Muscle of leg (tissue), 11 donors: Measurements from ENCODE around the gene ATRIP. TPM values are rescaled to one million over a fixed set of nuclear protein-coding genes. Genes with fewer than 3 reads are reported as not detected.
A peak's percentile ranks its signal among the peaks of the same experiment; 100 is the strongest.

Experiments
- DNase-seq: peaks from one replicate; pipeline ENCODE4 v3.0.0; 2013
- H3K27ac ChIP-seq: one replicate; pipeline ENCODE4 v1.5.1; 2013; ENCODE audit warnings: mild to moderate bottlenecking, low read length, control low read depth
- H3K27me3 ChIP-seq: one replicate; pipeline ENCODE4 v1.6.1; 2013; ENCODE audit warnings: low read length; ENCODE audit not compliant: control insufficient read depth, insufficient read depth
- H3K36me3 ChIP-seq: one replicate; pipeline ENCODE4 v1.6.1; 2013; ENCODE audit warnings: low read length; ENCODE audit not compliant: control insufficient read depth, insufficient read depth
- H3K4me1 ChIP-seq: one replicate; pipeline ENCODE4 v1.6.1; 2013; ENCODE audit warnings: low read length; ENCODE audit not compliant: control insufficient read depth, insufficient read depth
- H3K4me3 ChIP-seq: one replicate; pipeline ENCODE4 v1.5.1; 2013; ENCODE audit warnings: low read length, control low read depth
- H3K9me3 ChIP-seq: replicated peaks from 2 replicates; pipeline ENCODE4 v1.6.1; 2013; ENCODE audit warnings: low read depth, low read length; ENCODE audit not compliant: control insufficient read depth
- WGBS: methylation state at CpG from one replicate; pipeline ENCODE4 v1.1.5; 2013; ENCODE audit warnings: missing lambda C conversion rate; ENCODE audit not compliant: insufficient coverage; 5-methylcytosine and 5-hydroxymethylcytosine counted together
- polyA plus RNA-seq, 8 donors: library from polyadenylated mRNA; unstranded; fragments of 120-200 nt; gene quantifications; one replicate each; pipeline versions ENCODE4 v1.2.1 to v1.2.3, GENCODE V29; 2013; ENCODE audit warnings: inconsistent platforms in 1 of 8, low replicate concordance in 1 of 8; ENCODE audit not compliant: insufficient read length in 8 of 8, insufficient read depth in 1 of 8
- total RNA-seq: library from RNA; stranded (reverse); fragments of 120-200 nt; gene quantifications from one replicate; pipeline ENCODE4 v1.2.4, GENCODE V29; 2013

The ATRIP gene
- total and polyA plus RNA-seq, 9 donors: 6.5 to 9.6 (median 7.8) TPM

- DNase-seq: no peak
- no peak overlapping the region for H3K4me3 ChIP-seq
- peaks cover 7% of the 10 kb centered on the region for H3K36me3 ChIP-seq
- no peak overlapping the region for H3K27ac ChIP-seq
- H3K4me1 ChIP-seq: peaks cover 65% of the 10 kb centered on the region
- WGBS: 85% methylated on average over 26 of the region's 27 CpGs
- no peaks in the 10 kb centered on the region for H3K27me3 ChIP-seq
- H3K9me3 ChIP-seq: no peaks in the 10 kb centered on the region
Measured at GRCh38 chr3:48423883-48424695, 22.4 kb upstream of the ATRIP start.

GRCh38 chr3:48425281-48425812 is 21.2 kb upstream of the ATRIP start:
- no peaks in the 10 kb centered on the region for H3K27me3 ChIP-seq
- H3K27ac ChIP-seq: no peak overlapping the region
- H3K36me3 ChIP-seq: peaks cover 4% of the 10 kb centered on the region
- no peak overlapping the region for H3K4me3 ChIP-seq
- no peaks in the 10 kb centered on the region for H3K9me3 ChIP-seq
- no peak for DNase-seq
- H3K4me1 ChIP-seq: peaks cover 73% of the 10 kb centered on the region
- 51% methylated on average over 7 of the region's 13 CpGs for WGBS

- Histone ChIP-seq H3K36me3 (peaks cover 7% of the 10 kb centered on the region), H3K27ac (peak overlapping the region; percentile 55), H3K27me3 (no peaks in the 10 kb centered on the region), H3K4me1 (peaks cover 73% of the 10 kb centered on the region), H3K4me3 (no peak overlapping the region), H3K9me3 (no peaks in the 10 kb centered on the region)
- 63% methylated on average over 10 of the region's 11 CpGs for WGBS
- peak; percentile 32 for DNase-seq
Measured at GRCh38 chr3:48426401-48426909, 20.1 kb upstream of the ATRIP start.

- Histone ChIP-seq H3K27ac (peak overlapping the region; percentile 55), H3K36me3 (peaks cover 13% of the 10 kb centered on the region), H3K4me1 (peaks cover 72% of the 10 kb centered on the region), H3K4me3 (no peak overlapping the region), H3K27me3 (no peaks in the 10 kb centered on the region), H3K9me3 (no peaks in the 10 kb centered on the region)
- no peak for DNase-seq
- WGBS: 67% methylated on average over 3 of the region's 8 CpGs
Measured at GRCh38 chr3:48426944-48427629, 19.4 kb upstream of the ATRIP start.

- no peak for DNase-seq
Measured at GRCh38 chr3:48427630-48427962, 18.9 kb upstream of the ATRIP start.

GRCh38 chr3:48428088-48428571 is 18.4 kb upstream of the ATRIP start:
- no peaks in the 10 kb centered on the region for H3K27me3 ChIP-seq
- peaks cover 62% of the 10 kb centered on the region for H3K4me1 ChIP-seq
- peaks cover 23% of the 10 kb centered on the region for H3K36me3 ChIP-seq
- H3K4me3 ChIP-seq: peak overlapping the region; percentile 62
- H3K27ac ChIP-seq: peak overlapping the region; percentile 2
- no peaks in the 10 kb centered on the region for H3K9me3 ChIP-seq
- no peak for DNase-seq
- WGBS: 40% methylated on average over 6 of the region's 7 CpGs

More at GRCh38 chr3:48427630-48427962, 18.9 kb upstream of the ATRIP start:
- H3K9me3 ChIP-seq: no peaks in the 10 kb centered on the region
- H3K36me3 ChIP-seq: peaks cover 18% of the 10 kb centered on the region
- WGBS: 79% methylated on average over 6 of the region's 9 CpGs
- no peak overlapping the region for H3K27ac ChIP-seq
- no peak overlapping the region for H3K4me3 ChIP-seq
- H3K4me1 ChIP-seq: peaks cover 67% of the 10 kb centered on the region
- H3K27me3 ChIP-seq: no peaks in the 10 kb centered on the region

GRCh38 chr3:48428572-48429316 is 17.8 kb upstream of the ATRIP start:
- no peaks in the 10 kb centered on the region for H3K27me3 ChIP-seq
- H3K4me3 ChIP-seq: peak overlapping the region; percentile 62
- DNase-seq: peak; percentile 78
- peaks cover 59% of the 10 kb centered on the region for H3K4me1 ChIP-seq
- H3K9me3 ChIP-seq: no peaks in the 10 kb centered on the region
- H3K27ac ChIP-seq: peak overlapping the region; percentile 47
- 0% methylated on average over 36 of the region's 60 CpGs for WGBS
- peaks cover 26% of the 10 kb centered on the region for H3K36me3 ChIP-seq

- peaks cover 52% of the 10 kb centered on the region for H3K4me1 ChIP-seq
- H3K36me3 ChIP-seq: peaks cover 31% of the 10 kb centered on the region
- DNase-seq: peak; percentile 57
- WGBS: under 1% methylated on average over 85 of the region's 86 CpGs
- H3K9me3 ChIP-seq: no peaks in the 10 kb centered on the region
- H3K27ac ChIP-seq: peak overlapping the region; percentile 29
- H3K4me3 ChIP-seq: peak overlapping the region; percentile 62
- no peaks in the 10 kb centered on the region for H3K27me3 ChIP-seq
Measured at GRCh38 chr3:48429317-48429959, 17.1 kb upstream of the ATRIP start.

GRCh38 chr3:48429960-48430707 is 16.4 kb upstream of the ATRIP start, which contains the start of gene PLXNB1:
Gene PLXNB1 (minus strand): TSS chr3:48430086. CDS start chr3:48424611, 5,475 bp downstream.
- Histone ChIP-seq H3K4me1 (peaks cover 45% of the 10 kb centered on the region), H3K36me3 (peaks cover 36% of the 10 kb centered on the region), H3K4me3 (peak within 1 kb of the TSS; percentile 62), H3K27me3 (no peaks in the 10 kb centered on the region), H3K9me3 (no peaks in the 10 kb centered on the region), H3K27ac (peak within 1 kb of the TSS; percentile 47)
- DNase-seq: peak; percentile 65
- 9% methylated on average over 14 of the region's 15 CpGs for WGBS
